Aorta (tissue), 5 donors: ENCODE data around the gene DNAJB12. TPM values are rescaled to one million over a fixed set of nuclear protein-coding genes. Genes with fewer than 3 reads are reported as not detected.
"Not testable (repeated sequence)": the region's sequence is repeated elsewhere in the genome, so short reads cannot be mapped to it uniquely, and the experiment has no call there.

Experiments
- ATAC-seq: fragments of 200-7000 bp; cut with Tn5 transposase; one replicate; pipeline ENCODE4 v1.9.1; 2022; ENCODE audit warnings: moderate library complexity; ENCODE audit not compliant: low FRiP score
- DNase-seq, 2 donors: peaks; one replicate each; pipeline ENCODE4 v3.0.0-alpha.2; 2020
- H3K27ac ChIP-seq, 2 donors: one replicate each; pipeline ENCODE4 v1.5.1; 2013; ENCODE audit warnings: low read length in 2 of 2, mild to moderate bottlenecking in 2 of 2, moderate library complexity in 2 of 2, control low read depth in 1 of 2, inconsistent platforms in 1 of 2, low read depth in 1 of 2
- H3K27me3 ChIP-seq, 2 donors: one replicate each; pipeline ENCODE4 v1.6.1; 2013; ENCODE audit warnings: control low read depth in 1 of 2, low read length in 1 of 2, mild to moderate bottlenecking in 1 of 2, moderate library complexity in 1 of 2; ENCODE audit not compliant: insufficient read depth in 2 of 2, control insufficient read depth in 1 of 2
- H3K36me3 ChIP-seq, 2 donors: one replicate each; pipeline ENCODE4 v1.6.1; 2013; ENCODE audit warnings: control low read depth in 1 of 2, low read length in 1 of 2, mild to moderate bottlenecking in 1 of 2; ENCODE audit not compliant: insufficient read depth in 2 of 2, control insufficient read depth in 1 of 2
- H3K4me1 ChIP-seq, 2 donors: one replicate each; pipeline ENCODE4 v1.6.1; 2013; ENCODE audit warnings: low read length in 2 of 2, control low read depth in 1 of 2, mild to moderate bottlenecking in 1 of 2, moderate library complexity in 1 of 2; ENCODE audit not compliant: insufficient read depth in 2 of 2, control insufficient read depth in 1 of 2
- H3K4me3 ChIP-seq, 2 donors: one replicate each; pipeline ENCODE4 v1.5.1; 2013; ENCODE audit warnings: low read length in 2 of 2, control low read depth in 1 of 2, mild to moderate bottlenecking in 1 of 2
- H3K9me3 ChIP-seq: one replicate; pipeline ENCODE4 v1.6.1; 2013; ENCODE audit warnings: mild to moderate bottlenecking, low read length; ENCODE audit not compliant: control insufficient read depth
- WGBS, 2 donors: extraction: QIAGEN DNeasy Blood & Tissue Kit; methylation state at CpG; one replicate each; pipeline ENCODE4 v1.1.7; 2013; 5-methylcytosine and 5-hydroxymethylcytosine counted together
- intact Hi-C, 2 donors: fragments of 100-400 bp; cut with DNase I; formaldehyde crosslinking; loops; one replicate each; pipeline versions ENCODE4 v1.14.2 to v1.15.0; 2022
- polyA plus RNA-seq, 2 donors: library from polyadenylated mRNA; stranded (reverse); fragments of 200-250 nt; gene quantifications; one replicate each; pipeline ENCODE4 v1.2.3, GENCODE V29; 2013
- total RNA-seq, 2 donors: library from RNA; stranded (reverse); fragmentation: NEBNext Ultra II Directional; extraction: Animal tissue kit (Norgen Biotek cat#: 25700); gene quantifications; one replicate each; pipeline ENCODE4 v1.2.1, GENCODE V29; 2021
- donor health status: healthy with polysubstance abuse.
- donor health status: Bipolar disorder and iron deficiency.
- donor health status: DM: no; HTN: no; CAD: no.
- donor health status: DM: no; HTN: no; CAD: no.
- donor health status: DM: yes; HTN: yes; CAD: no.

Gene DNAJB12
- total and polyA plus RNA-seq, 4 donors: 12.0 to 34.7 (median 31.7) TPM

DNA sequence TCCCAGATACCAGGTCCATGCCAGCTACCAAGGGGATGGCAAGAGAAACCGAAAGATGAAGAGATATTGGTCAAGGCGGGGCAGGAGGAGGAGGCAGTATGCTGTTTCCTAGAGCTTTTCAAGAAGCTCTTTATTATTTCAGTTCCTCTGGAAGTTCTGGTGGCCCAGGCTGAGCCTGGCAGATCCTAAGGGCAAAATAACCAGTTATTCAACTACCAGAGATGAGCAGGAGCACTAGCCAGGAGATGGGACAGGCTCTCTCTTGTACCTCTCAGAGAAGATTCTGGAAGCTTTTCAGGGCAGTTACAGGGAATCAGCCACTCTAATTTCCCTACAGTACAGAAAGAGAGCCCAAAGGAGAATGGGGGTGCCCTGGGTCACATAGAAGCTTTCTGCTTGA lies 5.3 kb downstream of the DNAJB12 start:
- intact Hi-C loops: loop anchor here in 1 of 2 donors (10.0 kb wide), 1 partner anchor 645 kb away; no protein-coding TSS in a partner anchor
- WGBS, 2 donors: 76 to 95% methylated on average over 2 of the region's 2 CpGs
- Histone ChIP-seq H3K9me3 (no peaks in the 10 kb centered on the region), H3K4me1 (peaks cover 0 to 2% of the 10 kb centered on the region in 2 donors), H3K36me3 (no peaks in the 10 kb centered on the region), H3K4me3 (no peak overlapping the region), H3K27me3 (no peaks in the 10 kb centered on the region), H3K27ac (no peak overlapping the region)
- DNase-seq (no peak), ATAC-seq (no peak)

DNA sequence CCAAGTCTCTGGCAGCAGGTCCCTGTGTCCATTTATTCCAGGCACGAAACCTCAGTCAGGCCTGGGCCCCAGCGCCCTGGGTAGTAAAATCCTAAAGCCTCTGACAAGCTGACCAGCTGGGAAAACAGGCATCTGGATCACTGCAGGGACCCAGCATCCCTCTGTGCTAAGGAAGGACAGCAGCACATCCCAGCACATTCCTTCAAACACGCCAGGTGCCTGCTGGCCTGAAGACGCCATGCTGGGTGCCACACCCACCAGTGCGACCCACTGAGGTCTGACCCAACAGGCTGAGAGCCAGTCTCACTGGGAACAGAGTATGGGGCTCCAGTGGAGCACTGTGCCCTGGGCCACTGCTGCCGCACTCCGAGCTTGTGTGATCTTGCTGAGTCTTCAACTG lies 6.4 kb downstream of the DNAJB12 start:
- WGBS, 2 donors: 80 to 89% methylated on average over 7 of the region's 7 CpGs
- intact Hi-C loops: loop anchor here in 1 of 2 donors (10.0 kb wide), 1 partner anchor 643 kb away; no protein-coding TSS in a partner anchor
- no peak overlapping the region for H3K27ac ChIP-seq
- no peak for ATAC-seq
- H3K36me3 ChIP-seq: peaks cover 0 to 2% of the 10 kb centered on the region in 2 donors
- DNase-seq: no peak
- no peak overlapping the region for H3K4me3 ChIP-seq
- no peaks in the 10 kb centered on the region for H3K27me3 ChIP-seq
- no peaks in the 10 kb centered on the region for H3K9me3 ChIP-seq
- peaks cover 0 to 2% of the 10 kb centered on the region in 2 donors for H3K4me1 ChIP-seq

DNA sequence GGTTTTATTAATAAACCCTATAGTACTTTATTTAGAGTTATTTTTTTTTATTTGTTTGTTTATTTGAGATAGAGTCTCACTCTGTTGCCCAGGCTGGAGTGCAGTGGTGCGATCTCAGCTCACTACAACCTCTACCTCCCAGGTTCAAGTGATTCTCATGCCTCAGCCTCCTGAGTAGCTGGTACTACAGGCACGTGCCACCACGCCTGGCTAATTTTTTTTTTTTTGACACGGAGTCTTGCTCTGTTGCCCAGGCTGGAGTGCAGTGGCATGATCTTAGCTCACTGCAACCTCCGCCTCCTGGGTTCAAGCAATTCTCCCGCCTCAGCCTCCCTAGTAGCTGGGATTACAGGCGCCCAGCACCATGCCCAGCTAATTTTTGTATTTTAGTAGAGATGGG lies 8.6 kb downstream of the DNAJB12 start:
- not testable (repeated sequence) for H3K27ac ChIP-seq, DNase-seq, H3K4me3 ChIP-seq, H3K9me3 ChIP-seq, H3K4me1 ChIP-seq, ATAC-seq, H3K27me3 ChIP-seq, H3K36me3 ChIP-seq
- intact Hi-C loops: loop anchor here in 1 of 2 donors (10.0 kb wide), 1 partner anchor 641 kb away; no protein-coding TSS in a partner anchor
- 93 to 96% methylated on average over 7 of the region's 7 CpGs for WGBS, 2 donors

DNA sequence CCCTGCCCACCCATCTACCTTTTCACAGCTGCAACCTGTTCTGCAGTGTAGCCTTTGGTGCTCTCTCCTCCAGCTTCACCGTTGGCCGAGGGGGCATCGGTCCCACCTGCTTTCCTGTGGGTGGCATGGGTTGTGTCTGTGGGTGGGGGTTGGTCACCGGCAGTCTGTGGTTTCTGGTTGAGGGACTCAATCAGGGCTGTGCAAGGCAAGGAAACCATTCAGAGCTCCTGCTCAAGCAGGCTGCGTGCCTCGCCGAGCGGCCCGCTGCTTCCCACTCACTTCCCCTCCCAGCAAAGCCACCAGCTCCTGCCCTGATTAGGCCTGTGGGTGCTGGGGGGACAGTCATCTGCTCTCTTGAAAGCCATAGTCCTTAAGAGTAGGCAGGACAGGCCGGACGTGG lies 9.8 kb downstream of the DNAJB12 start:
- ATAC-seq (no peak), DNase-seq (no peak)
- Histone ChIP-seq H3K4me1 (no peaks in the 10 kb centered on the region), H3K27me3 (no peaks in the 10 kb centered on the region), H3K36me3 (peaks cover 0 to 2% of the 10 kb centered on the region in 2 donors), H3K9me3 (no peaks in the 10 kb centered on the region), H3K4me3 (no peak overlapping the region), H3K27ac (no peak overlapping the region)
- 92 to 97% methylated on average over 11 of the region's 11 CpGs for WGBS, 2 donors
- intact Hi-C loops: loop anchor here in 1 of 2 donors (10.0 kb wide), 1 partner anchor 640 kb away; no protein-coding TSS in a partner anchor

DNA sequence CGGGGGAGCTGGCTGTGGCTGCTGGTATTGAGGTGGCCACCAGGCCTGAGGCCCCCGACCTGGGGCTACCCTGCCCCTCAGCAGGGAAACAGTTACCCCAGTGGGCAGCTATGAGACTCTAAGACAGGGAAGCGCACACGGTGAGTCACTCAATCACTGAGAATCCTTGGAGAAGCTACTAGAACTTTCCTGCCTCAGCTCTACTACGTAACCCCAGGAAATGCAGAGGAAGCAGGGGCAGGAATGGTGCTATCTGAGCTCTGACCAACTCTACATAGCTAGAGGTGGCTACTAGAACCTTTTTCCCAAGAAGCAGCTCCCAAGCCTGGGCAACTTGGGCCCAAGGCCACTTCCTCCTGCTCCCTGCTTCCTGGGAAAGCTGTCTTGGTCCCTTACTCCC lies 11.8 kb downstream of the DNAJB12 start:
- H3K9me3 ChIP-seq: no peaks in the 10 kb centered on the region
- DNase-seq (no peak), ATAC-seq (no peak)
- no peak overlapping the region for H3K27ac ChIP-seq
- H3K4me3 ChIP-seq: no peak overlapping the region
- intact Hi-C loops: loop anchor here in 1 of 2 donors (10.0 kb wide), 1 partner anchor 638 kb away; no protein-coding TSS in a partner anchor
- H3K4me1 ChIP-seq: no peaks in the 10 kb centered on the region
- WGBS, 2 donors: 90% methylated on average over 5 of the region's 5 CpGs
- no peaks in the 10 kb centered on the region for H3K27me3 ChIP-seq
- H3K36me3 ChIP-seq: peaks cover 0 to 2% of the 10 kb centered on the region in 2 donors

DNA sequence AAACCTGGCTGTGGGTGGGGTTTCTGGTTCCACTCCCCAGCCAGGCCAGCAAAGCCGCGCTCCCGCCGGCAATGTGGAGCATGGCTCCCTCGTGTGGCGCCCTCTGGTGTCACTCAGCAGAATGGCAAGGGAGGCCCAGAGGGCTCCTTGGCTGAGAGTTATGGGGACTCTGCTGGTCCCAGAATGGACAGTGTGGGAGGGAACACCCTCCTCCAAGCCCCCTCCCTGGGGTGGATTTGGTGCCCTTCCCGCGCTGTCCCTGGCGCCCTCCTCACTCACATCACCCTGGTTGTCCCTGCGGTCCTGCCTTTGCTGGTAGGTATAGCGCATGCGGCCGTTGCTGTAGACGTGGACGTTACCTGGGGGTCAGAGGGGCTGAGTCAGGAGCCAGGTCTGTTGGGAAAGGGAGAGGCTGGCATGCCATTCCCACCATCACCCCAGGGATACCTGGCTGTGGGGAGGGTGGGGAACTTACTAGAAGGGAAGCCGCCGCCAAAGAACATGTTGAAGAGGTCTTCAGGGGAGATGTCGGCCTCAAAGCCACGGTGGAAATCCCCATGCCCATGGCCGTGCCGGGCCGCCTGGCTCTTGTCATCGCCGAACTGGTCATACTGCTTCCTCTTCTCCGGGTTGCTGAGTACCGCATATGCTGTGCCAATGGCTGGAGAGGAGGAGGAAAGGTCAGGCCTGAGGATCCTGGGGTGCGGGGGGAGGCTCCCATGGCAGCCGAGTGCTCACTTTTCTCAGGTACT lies 14.0 kb downstream of the DNAJB12 start:
- Histone ChIP-seq H3K4me3 (no peak overlapping the region), H3K4me1 (no peaks in the 10 kb centered on the region), H3K27ac (no peak overlapping the region), H3K9me3 (no peaks in the 10 kb centered on the region), H3K27me3 (no peaks in the 10 kb centered on the region), H3K36me3 (peaks cover 0 to 4% of the 10 kb centered on the region in 2 donors)
- WGBS, 2 donors: 69 to 70% methylated on average over 28 of the region's 28 CpGs
- peak; percentile 56 for ATAC-seq
- peak; percentile 57 to 92 for DNase-seq
- intact Hi-C loops: loop anchor here in 1 of 2 donors (10.0 kb wide), 1 partner anchor 636 kb away; no protein-coding TSS in a partner anchor

DNA sequence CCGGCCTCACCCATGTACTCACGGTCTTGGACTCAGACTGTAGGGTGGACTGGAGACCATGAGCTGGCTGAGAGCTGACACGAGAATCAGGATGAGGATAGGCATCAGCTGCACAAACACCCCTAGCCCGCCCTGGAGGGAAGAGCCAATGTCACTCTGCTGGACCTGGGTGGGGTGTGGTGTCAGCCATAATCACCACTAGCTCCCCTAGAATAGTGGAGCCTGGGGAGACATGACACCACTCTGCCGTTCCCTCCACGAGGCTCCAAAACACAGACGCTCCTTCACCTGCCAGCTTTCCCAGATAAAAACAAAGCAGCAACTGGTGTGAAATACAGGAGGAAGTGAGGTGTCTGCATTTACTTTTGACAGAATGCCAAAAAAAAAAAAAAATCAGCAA lies 16.5 kb downstream of the DNAJB12 start:
- Histone ChIP-seq H3K4me3 (no peak overlapping the region), H3K9me3 (no peaks in the 10 kb centered on the region), H3K4me1 (no peaks in the 10 kb centered on the region), H3K27ac (no peak overlapping the region), H3K36me3 (peaks cover 0 to 2% of the 10 kb centered on the region in 2 donors), H3K27me3 (no peaks in the 10 kb centered on the region)
- no peak for ATAC-seq
- DNase-seq: no peak
- 87 to 88% methylated on average over 7 of the region's 7 CpGs for WGBS, 2 donors
- intact Hi-C loops: loop anchor here (5.0 to 10.0 kb wide), 6 partner anchors 121 to 1023 kb away; partner anchors contain the start of genes ANAPC16 (in 2 of the 2), ASCC1 (in 2 of the 2) and SLC29A3 (in 1 of the 2)

DNA sequence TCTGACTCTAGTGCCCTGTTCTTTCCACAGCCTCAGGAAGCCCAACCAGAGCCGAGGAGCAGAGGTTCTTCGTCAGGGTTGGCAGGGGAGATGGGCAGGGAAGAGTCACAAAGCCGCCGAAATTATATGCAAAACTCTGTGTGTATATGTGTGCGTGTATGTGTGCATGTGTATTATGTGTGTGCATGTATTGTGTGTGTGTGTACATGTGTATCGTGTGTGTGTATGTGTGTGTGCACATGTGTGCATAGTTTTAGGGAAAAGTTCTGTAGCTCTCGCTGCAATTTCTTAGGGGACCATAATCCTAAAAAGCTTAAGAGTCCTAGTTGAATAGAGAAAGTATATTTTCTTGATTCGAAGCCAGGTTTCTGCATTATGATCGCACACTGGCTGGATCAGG lies 17.0 kb downstream of the DNAJB12 start:
- Histone ChIP-seq H3K27me3 (no peaks in the 10 kb centered on the region), H3K27ac (no peak overlapping the region), H3K4me3 (no peak overlapping the region), H3K9me3 (no peaks in the 10 kb centered on the region), H3K36me3 (peaks cover 0 to 2% of the 10 kb centered on the region in 2 donors), H3K4me1 (no peaks in the 10 kb centered on the region)
- WGBS, 2 donors: 83 to 86% methylated on average over 9 of the region's 9 CpGs
- intact Hi-C loops: loop anchor here (2.0 to 10.0 kb wide), 7 partner anchors 120 to 1023 kb away; partner anchors contain the start of genes ANAPC16 (in 2 of the 2), ASCC1 (in 2 of the 2) and SLC29A3 (in 1 of the 2)
- ATAC-seq: no peak
- no peak for DNase-seq
